H1 (cell line): ENCODE measurements around the gene UBASH3A. TPM values are rescaled to one million over a fixed set of nuclear protein-coding genes. Genes with fewer than 3 reads are reported as not detected.

ENCODE experiments used
- CTCF ChIA-PET: fragments of 300-600 bp; sonication (Branson Sonifier 250); formaldehyde crosslinking; loops from one replicate; lab custom pipeline; 2021; ENCODE audit not compliant: partially characterized antibody; lab: Charles Lee
- POLR2A ChIA-PET: fragments of 300-600 bp; sonication (Branson Sonifier 250); formaldehyde crosslinking; loops from one replicate; lab custom pipeline; 2021; ENCODE audit warnings: inconsistent platforms; ENCODE audit not compliant: partially characterized antibody; lab: Charles Lee
- DNase-seq, 2 experiments: peaks; one replicate each; pipeline versions ENCODE4 v3.0.0 to v3.0.0-alpha.2; 2010 to 2022; ENCODE audit warnings: low spot score in 2 of 2, low read depth in 1 of 2, mixed read lengths in 1 of 2
- FAIRE-seq: peaks from 2 replicates; lab custom pipeline; 2011; peaks lifted over from hg19 to GRCh38; lab: Jason Lieb, UNC
- H2AFZ ChIP-seq: 2 replicates; pipeline ENCODE4 v1.8.1; 2012; ENCODE audit warnings: low read length, inconsistent platforms
- H2AK5ac ChIP-seq: 2 replicates; pipeline ENCODE4 v1.6.1; 2013; ENCODE audit warnings: low read depth, low read length
- H2BK120ac ChIP-seq: replicated peaks from 2 replicates; pipeline ENCODE3; 2013; ENCODE audit warnings: low read depth, low read length, inconsistent platforms
- H2BK12ac ChIP-seq: 2 replicates; pipeline ENCODE4 v1.6.1; 2013; ENCODE audit warnings: low read depth, low read length
- H2BK15ac ChIP-seq: 2 replicates; pipeline ENCODE4 v1.6.1; 2013; ENCODE audit warnings: low read length
- H2BK20ac ChIP-seq: 2 replicates; pipeline ENCODE4 v1.6.1; 2013; ENCODE audit warnings: low read length
- H2BK5ac ChIP-seq: 2 replicates; pipeline ENCODE4 v1.6.1; 2013; ENCODE audit warnings: low read depth, low read length
- H3K14ac ChIP-seq: 2 replicates; pipeline ENCODE4 v1.6.1; 2013; ENCODE audit warnings: inconsistent platforms; ENCODE audit not compliant: insufficient read length
- H3K18ac ChIP-seq: 2 replicates; pipeline ENCODE4 v1.6.1; 2013; ENCODE audit warnings: low read length; ENCODE audit errors: extremely low read depth
- H3K23ac ChIP-seq: 2 replicates; pipeline ENCODE4 v1.6.1; 2013; ENCODE audit warnings: inconsistent platforms; ENCODE audit not compliant: insufficient read length
- H3K23me2 ChIP-seq: 2 replicates; pipeline ENCODE4 v1.6.1; 2013; ENCODE audit warnings: low read depth, low read length
- H3K27ac ChIP-seq: 2 replicates; pipeline ENCODE4 v1.6.1; 2011; ENCODE audit warnings: low read depth, low read length, inconsistent platforms
- H3K27me3 ChIP-seq, 4 experiments: replicated peaks in 1 of 4; 1 replicate in 1 of 4; 2 replicates in 3 of 4; pipeline versions ENCODE4 v1.6.1 to v1.8.1; 2011 to 2013; ENCODE audit warnings: low read length in 3 of 4, mild to moderate bottlenecking in 3 of 4, inconsistent platforms in 2 of 4, mixed read lengths in 2 of 4, moderate library complexity in 1 of 4; ENCODE audit not compliant: control insufficient read depth in 3 of 4, insufficient read depth in 3 of 4; ENCODE audit errors: extremely low read depth in 1 of 4
- H3K36me3 ChIP-seq, 4 experiments: 2 replicates each; pipeline versions ENCODE4 v1.6.1 to v1.8.1; 2011 to 2013; ENCODE audit warnings: mild to moderate bottlenecking in 4 of 4, low read length in 3 of 4, moderate library complexity in 2 of 4, control low read depth in 1 of 4, inconsistent platforms in 1 of 4; ENCODE audit not compliant: insufficient read depth in 4 of 4, control insufficient read depth in 2 of 4
- H3K4ac ChIP-seq: replicated peaks from 2 replicates; pipeline ENCODE3; 2013; ENCODE audit warnings: low read length, low read depth, mixed read lengths, inconsistent platforms; ENCODE audit not compliant: insufficient read length
- H3K4me1 ChIP-seq, 4 experiments: replicated peaks in 1 of 4; 1 replicate in 1 of 4; 2 replicates in 3 of 4; pipeline versions ENCODE4 v1.6.1 to v1.8.1; 2011 to 2013; ENCODE audit warnings: low read length in 3 of 4, inconsistent platforms in 2 of 4, mixed read lengths in 1 of 4; ENCODE audit not compliant: insufficient read depth in 4 of 4, control insufficient read depth in 3 of 4
- H3K4me2 ChIP-seq, 2 experiments: 2 replicates each; pipeline versions ENCODE4 v1.6.1 to v1.8.1; 2011 to 2013; ENCODE audit warnings: low read depth in 2 of 2, low read length in 2 of 2, control low read depth in 1 of 2, inconsistent platforms in 1 of 2, mild to moderate bottlenecking in 1 of 2; ENCODE audit not compliant: insufficient read depth in 1 of 2
- H3K4me3 ChIP-seq, 4 experiments: fragments of 200-600, 300-600 bp in 1 of 4; sonication (generic), shearing (Covaris generic), sonication (Bioruptor Twin) in 1 of 4; 2 replicates each; pipeline versions ENCODE4 v1.5.1 to v1.8.1; 2011 to 2016; ENCODE audit warnings: low read length in 4 of 4, low read depth in 3 of 4, control low read depth in 2 of 4, inconsistent platforms in 2 of 4, mild to moderate bottlenecking in 2 of 4, mixed read lengths in 1 of 4, moderate library complexity in 1 of 4; ENCODE audit not compliant: insufficient read depth in 2 of 4; ENCODE audit errors: extremely low read depth in 1 of 4
- H3K56ac ChIP-seq: replicated peaks from 2 replicates; pipeline ENCODE3; 2013; ENCODE audit warnings: low read depth, mild to moderate bottlenecking, mixed read lengths, low read length, inconsistent platforms; ENCODE audit not compliant: insufficient read length
- H3K79me1 ChIP-seq: 2 replicates; pipeline ENCODE4 v1.6.1; 2013; ENCODE audit warnings: low read depth, low read length, control low read depth
- H3K79me2 ChIP-seq, 2 experiments: 2 replicates each; pipeline versions ENCODE4 v1.6.1 to v1.8.1; 2012 to 2013; ENCODE audit warnings: low read length in 2 of 2, mild to moderate bottlenecking in 2 of 2, inconsistent platforms in 1 of 2; ENCODE audit not compliant: insufficient read depth in 2 of 2, control insufficient read depth in 1 of 2
- H3K9ac ChIP-seq, 4 experiments: replicated peaks in 1 of 4; 1 replicate in 1 of 4; 2 replicates in 3 of 4; pipeline versions ENCODE4 v1.6.1 to v1.8.1; 2011 to 2013; ENCODE audit warnings: low read depth in 3 of 4, low read length in 3 of 4, control low read depth in 2 of 4, mild to moderate bottlenecking in 2 of 4, moderate library complexity in 2 of 4, inconsistent platforms in 1 of 4; ENCODE audit errors: extremely low read depth in 1 of 4
- H3K9me3 ChIP-seq, 2 experiments: 2 replicates each; pipeline versions ENCODE4 v1.6.1 to v1.8.1; 2012 to 2013; ENCODE audit warnings: mild to moderate bottlenecking in 2 of 2, moderate library complexity in 2 of 2, control low read depth in 1 of 2, inconsistent platforms in 1 of 2, low read depth in 1 of 2, low read length in 1 of 2, mixed read lengths in 1 of 2; ENCODE audit not compliant: insufficient read depth in 2 of 2
- H4K20me1 ChIP-seq, 2 experiments: replicated peaks in 1 of 2; 2 replicates each; pipeline versions ENCODE3 to v1.8.1; 2011 to 2013; ENCODE audit warnings: inconsistent platforms in 2 of 2, low read length in 2 of 2, mild to moderate bottlenecking in 1 of 2; ENCODE audit not compliant: insufficient read depth in 2 of 2, control insufficient read depth in 1 of 2
- H4K5ac ChIP-seq: 2 replicates; pipeline ENCODE4 v1.6.1; 2013; ENCODE audit warnings: low read length, low read depth, mixed read lengths, inconsistent platforms; ENCODE audit not compliant: insufficient read length
- H4K8ac ChIP-seq: 2 replicates; pipeline ENCODE4 v1.8.0; 2013; ENCODE audit warnings: mild to moderate bottlenecking, moderate library complexity, low read length, inconsistent platforms; ENCODE audit not compliant: insufficient read depth; ENCODE audit errors: extremely low read depth
- H4K91ac ChIP-seq: replicated peaks from 2 replicates; pipeline ENCODE3; 2013; ENCODE audit warnings: low read length, mixed read lengths, inconsistent platforms; ENCODE audit not compliant: insufficient read length
- HDAC2 ChIP-seq, 2 experiments: fragments of 300-600 bp in 1 of 2; sonication (generic) in 1 of 2; IDR thresholded peaks; 2 replicates each; pipeline ENCODE4 v1.6.1; 2011 to 2012; ENCODE audit warnings: low read depth in 2 of 2, low read length in 2 of 2, mild to moderate bottlenecking in 2 of 2, moderate library complexity in 2 of 2, borderline replicate concordance in 1 of 2, inconsistent platforms in 1 of 2
- PHF8 ChIP-seq: fragments of 200-600 bp; sonication (generic); conservative IDR thresholded peaks from 2 replicates; pipeline ENCODE4 v1.7.1; 2012; ENCODE audit warnings: low read depth, mild to moderate bottlenecking, inconsistent platforms, low read length, moderate library complexity
- POU5F1 ChIP-seq: IDR thresholded peaks from 2 replicates; pipeline ENCODE4 v1.6.1; 2011; ENCODE audit warnings: low read depth, mild to moderate bottlenecking, low read length, moderate library complexity
- SRF ChIP-seq: IDR thresholded peaks from 2 replicates; pipeline ENCODE4 v1.6.1; 2011; ENCODE audit warnings: mild to moderate bottlenecking, low read depth, low read length, moderate library complexity
- WGBS, 2 experiments: shearing (Covaris generic) in 1 of 2; methylation state at CpG; one replicate each; pipeline versions ENCODE4 v1.1.6 to v1.1.7; 2013 to 2015; ENCODE audit warnings: low lambda C conversion rate in 2 of 2, mixed read lengths in 2 of 2, inconsistent platforms in 1 of 2, low coverage in 1 of 2, missing lambda C conversion rate in 1 of 2; ENCODE audit not compliant: insufficient replicate concordance in 2 of 2, insufficient coverage in 1 of 2, insufficient read length in 1 of 2; ENCODE audit errors: extremely low coverage in 1 of 2, missing lambda C conversion rate in 1 of 2; 5-methylcytosine and 5-hydroxymethylcytosine counted together
- polyA plus RNA-seq, 7 experiments: library from polyadenylated mRNA; depleted of rRNA in 3 of 7; stranded (reverse) in 5 of 7; unstranded in 2 of 7; fragments of >200 nt in 5 of 7; fragments of 200-250 nt in 2 of 7; gene quantifications; 1 replicate in 5 of 7; 2 replicates in 1 of 7; 4 replicates in 1 of 7; pipeline versions ENCODE4 v1.2.1 to v1.2.3, GENCODE V29; 2011 to 2013; ENCODE audit warnings: missing spikeins in 2 of 7, mixed read lengths in 2 of 7
- total RNA-seq: library from RNA; stranded (reverse); fragmentation: NEBNext Ultra II Directional; extraction: Animal tissue kit (Norgen Biotek cat#: 25700); gene quantifications from 2 replicates; pipeline ENCODE4 v1.2.1, GENCODE V29; 2021
- TF ChIP-seq, protein P1 (sequence below): IDR thresholded peaks from 2 replicates; pipeline ENCODE4 v1.6.1; 2012; ENCODE audit warnings: inconsistent platforms

UBASH3A gene
- total and polyA plus RNA-seq, 2 of the 8 experiments (the other 6 are each of a cell fraction or from before 2014, with no cell fraction given) = not detected

DNA sequence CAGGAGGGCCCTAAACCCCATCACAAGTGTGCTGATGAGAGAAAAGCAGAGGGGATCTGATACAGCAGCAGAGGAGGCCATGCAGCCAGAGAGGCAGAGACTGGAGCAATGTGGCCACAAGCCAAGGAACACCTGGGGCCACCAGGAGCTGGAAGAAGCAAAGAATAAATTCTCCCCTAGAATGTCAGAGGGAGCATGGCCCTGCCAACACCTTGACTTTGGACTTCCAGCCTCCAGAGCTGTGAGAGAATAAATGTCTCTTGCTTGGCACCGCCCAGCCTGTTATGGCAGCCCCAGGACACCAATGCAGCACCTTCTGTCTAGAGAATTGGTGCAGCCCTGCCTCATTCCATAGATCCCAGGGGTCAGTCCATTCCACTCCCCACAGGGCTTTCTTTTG is 25.3 kb downstream of the UBASH3A start:
- Histone ChIP-seq H3K4me2 (no peak overlapping the region), H2BK12ac (no peak overlapping the region), H3K9me3 (peaks cover 4% of the 10 kb centered on the region in 2 experiments; a peak in 2 of 4 replicates)
- POLR2A ChIA-PET = no interaction called here
- no peak for FAIRE-seq
- TF ChIP-seq, protein P1, sequence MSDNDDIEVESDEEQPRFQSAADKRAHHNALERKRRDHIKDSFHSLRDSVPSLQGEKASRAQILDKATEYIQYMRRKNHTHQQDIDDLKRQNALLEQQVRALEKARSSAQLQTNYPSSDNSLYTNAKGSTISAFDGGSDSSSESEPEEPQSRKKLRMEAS = no peak
- TF ChIP-seq SRF = no peak
- no peak for TF ChIP-seq PHF8
- TF ChIP-seq POU5F1 = no peak
- no peak for TF ChIP-seq HDAC2 (IDR thresholded peaks at IDR 0.05; ENCODE audit: borderline replicate concordance in 1 of 2, low read depth in 2 of 2, low read length in 2 of 2)
- TF ChIP-seq, all 59 proteins: peak for 0
- Histone ChIP-seq H3K79me1 (no peaks in the 10 kb centered on the region), H3K4me3 (no peak overlapping the region), H3K23ac (no peak overlapping the region), H2AFZ (no peak overlapping the region), H3K23me2 (no peaks in the 10 kb centered on the region), H4K91ac (no peak overlapping the region), H3K27ac (no peak overlapping the region), H3K18ac (no peak overlapping the region), H4K20me1 (no peaks in the 10 kb centered on the region), H2BK5ac (no peak overlapping the region), H3K27me3 (no peaks in the 10 kb centered on the region; a peak in 1 of 7 replicates), H4K5ac (no peak overlapping the region), H3K56ac (no peak overlapping the region), H3K9ac (no peak overlapping the region), H3K4me1 (no peaks in the 10 kb centered on the region), H2BK120ac (no peak overlapping the region), H3K4ac (no peak overlapping the region), H2BK20ac (no peak overlapping the region), H3K36me3 (no peaks in the 10 kb centered on the region), H3K79me2 (no peaks in the 10 kb centered on the region), H2AK5ac (no peak overlapping the region), H2BK15ac (no peak overlapping the region), H3K14ac (no peak overlapping the region), H4K8ac (no peak overlapping the region)
- whole genome bisulfite sequencing, 2 experiments = 90% methylated on average over 1 of the region's 1 CpG; no CpG with 5 or more reads in 1 of the 2 experiments
- DNase-seq = no peak
- CTCF ChIA-PET = interaction anchor here (0.7 to 2.1 kb wide), 7 partner anchors 8 to 170 kb away, joined by 3 to 10 read pairs (median 5); no protein-coding TSS in a partner anchor
